Measurements from ENCODE around the gene CHD6.
A peak's percentile ranks its signal among the peaks of the same experiment; 100 is the strongest.

The CHD6 gene

GRCh38 chr20:41476013-41476441 is 142.2 kb downstream of the CHD6 start (continued):
- TF ChIP-seq REPIN1 (tag by site-specific recombination; IDR thresholded peaks at IDR 0.05; ENCODE audit: low read depth) = no peak
- TF ChIP-seq PRDM2 (tag by site-specific recombination; IDR thresholded peaks at IDR 0.05; ENCODE audit: borderline replicate concordance) = no peak
- no peak for TF ChIP-seq KLF10 (tag by site-specific recombination; IDR thresholded peaks at IDR 0.05)
- peak; percentile 91 for TF ChIP-seq ZNF843 (tag by site-specific recombination; IDR thresholded peaks at IDR 0.05)
- no peak for TF ChIP-seq ZNF791 (tag by site-specific recombination; IDR thresholded peaks at IDR 0.05)
- no peak for TF ChIP-seq ZNF660 (tag by site-specific recombination; IDR thresholded peaks at IDR 0.05)
- no peak for TF ChIP-seq ZNF302 (tag by site-specific recombination; IDR thresholded peaks at IDR 0.05; ENCODE audit: low read depth)
- TF ChIP-seq ZBTB11 (tag by site-specific recombination; conservative IDR thresholded peaks at IDR 0.05; ENCODE audit: low read depth) = peak; percentile 14; the same call in 1 of the 2 replicates

GRCh38 chr20:41475503-41475902 is 142.7 kb downstream of the CHD6 start:
- ChIA-PET POLR2A (interaction anchor here (0.8 kb wide), 1 partner anchor 143 kb away, joined by 3 read pairs; the partner anchor contains the start of gene CHD6), CTCF (interaction anchor here (0.6 kb wide), 1 partner anchor 106 kb away, joined by 3 read pairs; no protein-coding TSS in a partner anchor)
- Histone ChIP-seq H3K27ac (ENCODE audit: extremely low read depth, low read depth, low read length) (no peak overlapping the region), H3K36me3 (ENCODE audit: control insufficient read depth in 2 of 2, insufficient read depth in 1 of 2, low read length in 2 of 2) (peaks cover 3 to 46% of the 10 kb centered on the region in 2 experiments; a peak in 2 of 3 replicates), H3K9me3 (ENCODE audit: control insufficient read depth, insufficient read depth, low read depth, low read length) (no peaks in the 10 kb centered on the region), H3K4me1 (ENCODE audit: control insufficient read depth, insufficient read depth, low read length) (peaks cover 9% of the 10 kb centered on the region), H3K4me3 (ENCODE audit: low read depth, low read length) (no peak overlapping the region)
- TF ChIP-seq ZNF776 (tag by site-specific recombination; IDR thresholded peaks at IDR 0.05; ENCODE audit: borderline replicate concordance) = no peak
- peak; percentile 33; the same call in 1 of the 2 replicates for TF ChIP-seq ZNF398 (tag by site-specific recombination; IDR thresholded peaks at IDR 0.05)
- peak; percentile 27; the same call in 1 of the 2 replicates for TF ChIP-seq ZNF341 (tag by site-specific recombination; IDR thresholded peaks at IDR 0.05; ENCODE audit: low read depth)
